HUES64 (cell line): ENCODE results near the gene ADAT3.

Source experiments
- H3K27ac ChIP-seq: 2 replicates; pipeline ENCODE4 v1.7.0; 2013; ENCODE audit warnings: low read depth, low read length, inconsistent platforms
- H3K27me3 ChIP-seq: 2 replicates; pipeline ENCODE4 v1.6.1; 2013; ENCODE audit warnings: mild to moderate bottlenecking, low read length; ENCODE audit not compliant: insufficient read depth
- H3K36me3 ChIP-seq: 2 replicates; pipeline ENCODE4 v1.6.1; 2013; ENCODE audit warnings: mild to moderate bottlenecking, low read length; ENCODE audit not compliant: insufficient read depth
- H3K4me1 ChIP-seq: 2 replicates; pipeline ENCODE4 v1.6.1; 2013; ENCODE audit warnings: mild to moderate bottlenecking, low read length, moderate library complexity; ENCODE audit not compliant: insufficient read depth
- H3K4me3 ChIP-seq: 2 replicates; pipeline ENCODE4 v1.5.1; 2013; ENCODE audit warnings: mild to moderate bottlenecking, low read length, moderate library complexity
- H3K9ac ChIP-seq: 2 replicates; pipeline ENCODE4 v1.6.1; 2013; ENCODE audit warnings: mild to moderate bottlenecking, low read depth, low read length
- H3K9me3 ChIP-seq: 2 replicates; pipeline ENCODE4 v1.6.1; 2013; ENCODE audit warnings: low read depth, low read length; ENCODE audit not compliant: insufficient read depth
- WGBS: fragments of 150-250, 120-280 bp; methylation state at CpG from one replicate; pipeline ENCODE4 v1.1.7; 2013; ENCODE audit warnings: missing lambda C conversion rate; 5-methylcytosine and 5-hydroxymethylcytosine counted together

ADAT3 gene

DNA sequence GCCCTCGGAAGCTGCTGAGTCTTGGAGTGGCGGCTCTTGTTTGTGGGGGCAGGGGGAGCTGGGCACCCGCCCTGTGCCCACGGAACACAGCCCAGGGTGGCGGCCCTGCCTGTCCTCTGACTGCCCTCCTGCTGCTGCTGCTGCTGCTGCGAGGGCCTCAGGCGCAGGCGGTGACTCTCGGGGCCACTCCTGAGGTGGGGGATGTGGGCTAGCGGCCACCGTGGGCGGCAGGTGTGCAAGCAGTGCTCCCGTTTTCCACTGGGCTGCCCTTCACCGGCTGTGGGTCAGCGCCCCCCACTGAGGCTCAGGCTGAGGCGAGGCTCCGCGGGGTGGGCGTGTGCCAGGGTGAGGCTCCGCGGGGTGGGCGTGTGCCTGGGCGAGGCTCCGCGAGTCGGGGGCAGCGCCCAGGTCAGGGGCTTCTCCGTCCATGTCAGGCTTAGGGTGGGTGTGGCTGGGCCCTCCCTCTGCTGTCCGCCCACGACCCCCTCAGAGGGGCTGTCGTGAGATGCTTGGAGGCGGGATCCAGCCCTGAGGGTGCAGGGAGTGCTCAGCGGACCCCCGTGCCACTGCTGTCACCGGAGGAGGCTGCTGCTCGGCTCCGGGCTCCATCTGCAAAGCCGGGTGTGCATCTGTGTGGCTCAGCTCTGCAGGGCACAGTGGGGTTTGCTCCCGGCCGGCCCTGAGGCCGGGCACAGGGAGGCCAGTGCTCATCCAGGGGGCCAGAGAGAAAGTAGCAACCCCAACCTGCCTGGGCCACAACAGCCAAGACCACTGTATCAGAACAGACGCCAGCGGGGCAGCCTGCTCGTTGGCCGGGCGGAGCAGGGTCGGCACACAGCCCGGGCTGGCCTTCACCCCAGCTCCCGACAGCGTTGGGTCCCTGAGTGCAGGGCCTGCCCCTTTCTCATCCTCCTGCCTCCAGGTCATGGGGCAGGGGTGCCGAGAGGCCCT, 50.2 kb downstream of the ADAT3 start:
- peaks cover 10% of the 10 kb centered on the region; the same call in 1 of the 2 replicates for H3K36me3 ChIP-seq
- H3K9me3 ChIP-seq: no peaks in the 10 kb centered on the region
- H3K4me1 ChIP-seq: 0 out of 2 replicates have a peak, but pooled peaks cover 2% of the 10 kb centered on the region
- WGBS: 88% methylated on average over 51 of the region's 51 CpGs
- no peak overlapping the region for H3K4me3 ChIP-seq
- H3K9ac ChIP-seq: no peak overlapping the region; the same call in 1 of the 2 replicates
- no peak overlapping the region for H3K27ac ChIP-seq
- H3K27me3 ChIP-seq: no peaks in the 10 kb centered on the region

- WGBS: 94% methylated on average over 12 of the region's 12 CpGs
- H3K27me3 ChIP-seq: no peaks in the 10 kb centered on the region
- H3K9ac ChIP-seq: no peak overlapping the region
- no peak overlapping the region for H3K4me3 ChIP-seq
- H3K36me3 ChIP-seq: peaks cover 9% of the 10 kb centered on the region; the same call in 1 of the 2 replicates
- H3K9me3 ChIP-seq: no peaks in the 10 kb centered on the region
- 0 out of 2 replicates have a peak, but pooled peaks cover 2% of the 10 kb centered on the region for H3K4me1 ChIP-seq
- H3K27ac ChIP-seq: no peak overlapping the region
Observed at GRCh38 chr19:1956122-1956494, 50.9 kb downstream of the ADAT3 start.

- peaks cover 8% of the 10 kb centered on the region; the same call in 1 of the 2 replicates for H3K36me3 ChIP-seq
Observed at GRCh38 chr19:1956868-1957492, 51.8 kb downstream of the ADAT3 start.

GRCh38 chr19:1957562-1958248, 52.5 kb downstream of the ADAT3 start:
- H3K4me3 ChIP-seq: no peak overlapping the region
- 95% methylated on average over 40 of the region's 40 CpGs for WGBS

More at GRCh38 chr19:1956868-1957492, 51.8 kb downstream of the ADAT3 start:
- Histone ChIP-seq H3K27me3 (no peaks in the 10 kb centered on the region), H3K9me3 (no peaks in the 10 kb centered on the region), H3K4me3 (no peak overlapping the region), H3K4me1 (0 out of 2 replicates have a peak, but pooled peaks cover 2% of the 10 kb centered on the region), H3K27ac (no peak overlapping the region), H3K9ac (peak overlapping the region; percentile 14; the same call in 1 of the 2 replicates)
- 87% methylated on average over 28 of the region's 28 CpGs for WGBS

GRCh38 chr19:1959928-1960589, 54.9 kb downstream of the ADAT3 start:
- no peaks in the 10 kb centered on the region for H3K9me3 ChIP-seq
- H3K27me3 ChIP-seq: no peaks in the 10 kb centered on the region
- H3K36me3 ChIP-seq: peaks cover 10% of the 10 kb centered on the region; the same call in 1 of the 2 replicates
- no peak overlapping the region for H3K4me3 ChIP-seq
- WGBS: 96% methylated on average over 32 of the region's 32 CpGs
- H3K9ac ChIP-seq: no peak overlapping the region
- no peak overlapping the region for H3K27ac ChIP-seq
- H3K4me1 ChIP-seq: 0 out of 2 replicates have a peak, but pooled peaks cover 2% of the 10 kb centered on the region

More at GRCh38 chr19:1957562-1958248, 52.5 kb downstream of the ADAT3 start:
- no peaks in the 10 kb centered on the region for H3K27me3 ChIP-seq
- H3K36me3 ChIP-seq: peaks cover 6% of the 10 kb centered on the region
- H3K4me1 ChIP-seq: 0 out of 2 replicates have a peak, but pooled peaks cover 2% of the 10 kb centered on the region
- H3K27ac ChIP-seq: no peak overlapping the region
- no peak overlapping the region; the same call in 1 of the 2 replicates for H3K9ac ChIP-seq
- H3K9me3 ChIP-seq: no peaks in the 10 kb centered on the region

- 96% methylated on average over 42 of the region's 42 CpGs for WGBS
- H3K27me3 ChIP-seq: no peaks in the 10 kb centered on the region
- H3K27ac ChIP-seq: no peak overlapping the region
- peaks cover 12% of the 10 kb centered on the region for H3K36me3 ChIP-seq
- H3K4me3 ChIP-seq: no peak overlapping the region
- H3K9ac ChIP-seq: no peak overlapping the region
- no peaks in the 10 kb centered on the region for H3K9me3 ChIP-seq
- H3K4me1 ChIP-seq: 0 out of 2 replicates have a peak, but pooled peaks cover 2% of the 10 kb centered on the region
Observed at GRCh38 chr19:1961000-1961883, 56.0 kb downstream of the ADAT3 start.

DNA sequence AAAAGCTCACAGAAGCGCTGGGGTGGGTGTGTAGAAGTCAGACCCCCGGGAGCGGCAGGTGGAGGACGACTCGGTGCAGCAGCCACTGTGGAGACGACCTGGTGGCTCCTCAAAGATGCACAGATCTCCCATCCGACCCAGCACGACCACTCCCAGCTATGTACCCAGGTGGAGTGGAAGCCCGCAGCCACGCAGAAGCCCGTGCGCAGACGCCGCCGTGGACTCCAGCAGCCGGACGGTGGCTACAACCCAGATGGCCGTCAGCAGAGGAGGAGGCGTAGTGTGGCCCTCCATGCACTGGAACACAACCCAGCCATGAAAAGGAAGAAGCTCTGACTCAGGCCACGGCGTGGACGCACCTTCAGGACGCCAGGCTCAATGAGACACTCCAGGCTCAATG, 57.5 kb downstream of the ADAT3 start:
- Histone ChIP-seq H3K9ac (no peak overlapping the region), H3K27me3 (no peaks in the 10 kb centered on the region), H3K27ac (no peak overlapping the region), H3K4me3 (no peak overlapping the region), H3K36me3 (peaks cover 15% of the 10 kb centered on the region), H3K9me3 (no peaks in the 10 kb centered on the region), H3K4me1 (no peaks in the 10 kb centered on the region)
- 97% methylated on average over 23 of the region's 23 CpGs for WGBS
